Loucy (cell line): ENCODE data around the gene TBCEL.

ENCODE experiments used
- H2AFZ ChIP-seq: fragments of 200-600 bp; sonication (generic); 2 replicates; pipeline ENCODE4 v1.6.0; 2016; ENCODE audit warnings: antibody characterized with exemption, mild to moderate bottlenecking, low read length, moderate library complexity
- H3F3A ChIP-seq: fragments of 200-600 bp; 2 replicates; pipeline ENCODE4 v1.6.0; 2016; ENCODE audit warnings: antibody characterized with exemption, low read depth, mild to moderate bottlenecking
- H3K27me3 ChIP-seq: fragments of 200-600 bp; sonication (generic); 2 replicates; pipeline ENCODE4 v1.6.1; 2014; ENCODE audit warnings: low read length, mild to moderate bottlenecking; ENCODE audit not compliant: insufficient read depth, poor library complexity, severe bottlenecking
- H3K36me3 ChIP-seq: fragments of 200-600 bp; sonication (generic); 2 replicates; pipeline ENCODE4 v1.6.1; 2016; ENCODE audit warnings: low read length; ENCODE audit not compliant: insufficient read depth
- H3K4me1 ChIP-seq: fragments of 200-600 bp; sonication (generic); 2 replicates; pipeline ENCODE4 v1.5.1; 2014; ENCODE audit warnings: low read length, mild to moderate bottlenecking; ENCODE audit not compliant: insufficient read depth, poor library complexity, severe bottlenecking
- H3K4me2 ChIP-seq: fragments of 200-600 bp; sonication (generic); 2 replicates; pipeline ENCODE4 v1.6.0; 2014; ENCODE audit warnings: antibody characterized with exemption, low read length, low read depth, mild to moderate bottlenecking; ENCODE audit not compliant: poor library complexity, severe bottlenecking
- H3K4me3 ChIP-seq: fragments of 200-600 bp; sonication (generic); 2 replicates; pipeline ENCODE4 v1.5.1; 2014; ENCODE audit warnings: low read length, mild to moderate bottlenecking, mixed read lengths; ENCODE audit not compliant: poor library complexity, severe bottlenecking
- H3K79me2 ChIP-seq: fragments of 200-600 bp; sonication (generic); 2 replicates; pipeline ENCODE4 v1.6.1; 2014; ENCODE audit warnings: low read length; ENCODE audit not compliant: insufficient read depth
- H3K9ac ChIP-seq: fragments of 200-600 bp; sonication (generic); 2 replicates; pipeline ENCODE4 v1.6.0; 2014; ENCODE audit warnings: mild to moderate bottlenecking, low read depth, low read length, moderate library complexity; ENCODE audit not compliant: poor library complexity, severe bottlenecking
- H3K9me2 ChIP-seq: fragments of 200-600 bp; sonication (generic); replicated peaks from 2 replicates; pipeline ENCODE4 v1.6.1; 2016; ENCODE audit warnings: low read depth, low read length, mixed read lengths
- H3K9me3 ChIP-seq: fragments of 200-600 bp; sonication (generic); 2 replicates; pipeline ENCODE4 v1.6.1; 2014; ENCODE audit warnings: mild to moderate bottlenecking, antibody characterized with exemption, low read length, low read depth; ENCODE audit not compliant: insufficient read depth
- H4K20me1 ChIP-seq: fragments of 200-600 bp; sonication (generic); 2 replicates; pipeline ENCODE4 v1.6.0; 2014; ENCODE audit warnings: antibody characterized with exemption, low read length, mild to moderate bottlenecking; ENCODE audit not compliant: insufficient read depth, poor library complexity, severe bottlenecking
- CTCF ChIP-seq: fragments of 200-600 bp; sonication (generic); conservative IDR thresholded peaks from 2 replicates; pipeline ENCODE4 v1.5.1; 2014; ENCODE audit warnings: mild to moderate bottlenecking, antibody characterized with exemption, low read length
- EZH2phosphoT487 ChIP-seq: fragments of 200-600 bp; IDR thresholded peaks from 2 replicates; pipeline ENCODE4 v1.6.1; 2018; ENCODE audit warnings: antibody characterized with exemption, mild to moderate bottlenecking, moderate library complexity, borderline replicate concordance

Gene TBCEL

GRCh38 chr11:121063728-121064127 is 39.8 kb downstream of the TBCEL start:
- Histone ChIP-seq H2AFZ (no peak overlapping the region), H3K4me1 (no peaks in the 10 kb centered on the region), H4K20me1 (no peaks in the 10 kb centered on the region), H3F3A (no peaks in the 10 kb centered on the region), H3K27me3 (no peaks in the 10 kb centered on the region), H3K79me2 (no peaks in the 10 kb centered on the region), H3K9me2 (no peaks in the 10 kb centered on the region), H3K4me3 (no peak overlapping the region), H3K9ac (no peak overlapping the region), H3K9me3 (no peaks in the 10 kb centered on the region), H3K4me2 (no peak overlapping the region), H3K36me3 (peaks cover 28% of the 10 kb centered on the region; the same call in 1 of the 2 replicates)
- no peak for TF ChIP-seq EZH2phosphoT487
- TF ChIP-seq CTCF, result peak; percentile 58

- Histone ChIP-seq H3K79me2 (no peaks in the 10 kb centered on the region), H3K36me3 (peaks cover 24% of the 10 kb centered on the region; the same call in 1 of the 2 replicates), H3K9ac (no peak overlapping the region), H3K4me3 (no peak overlapping the region), H4K20me1 (no peaks in the 10 kb centered on the region), H3K4me1 (no peaks in the 10 kb centered on the region), H3K27me3 (no peaks in the 10 kb centered on the region), H3K4me2 (no peak overlapping the region), H3K9me3 (no peaks in the 10 kb centered on the region), H3K9me2 (no peaks in the 10 kb centered on the region), H2AFZ (no peak overlapping the region), H3F3A (no peaks in the 10 kb centered on the region)
- TF ChIP-seq CTCF (no peak), EZH2phosphoT487 (no peak)
These were observed 42.7 kb downstream of the TBCEL start for GRCh38 chr11:121066623-121067022.

- Histone ChIP-seq H3K9me3 (no peaks in the 10 kb centered on the region), H3K9ac (no peak overlapping the region), H3K4me2 (no peak overlapping the region), H3K9me2 (no peaks in the 10 kb centered on the region), H3F3A (no peaks in the 10 kb centered on the region), H3K79me2 (no peaks in the 10 kb centered on the region), H3K36me3 (peaks cover 23% of the 10 kb centered on the region; the same call in 1 of the 2 replicates), H4K20me1 (no peaks in the 10 kb centered on the region), H3K27me3 (no peaks in the 10 kb centered on the region), H3K4me3 (no peak overlapping the region), H3K4me1 (no peaks in the 10 kb centered on the region), H2AFZ (no peak overlapping the region)
- TF ChIP-seq CTCF, result no peak
- TF ChIP-seq EZH2phosphoT487, result no peak
These were observed 43.1 kb downstream of the TBCEL start for GRCh38 chr11:121067026-121067425.
